Measurements from ENCODE around the gene C17orf67.

GRCh38 chr17:56770427-56770826 lies 63.3 kb downstream of the C17orf67 start:
- TF ChIP-seq POLR2AphosphoS5 (IDR thresholded peaks at IDR 0.05) (no peak), CTCF (IDR thresholded peaks at IDR 0.05; ENCODE audit: poor library complexity, severe bottlenecking) (no peak), EZH2 (IDR thresholded peaks at IDR 0.05; ENCODE audit: borderline replicate concordance, insufficient read depth, low read length, poor library complexity, severe bottlenecking) (no peak)

Measured in neural cell (in vitro differentiated cells).